Neutrophil (primary cell): Measurements from ENCODE around the gene SERPINB6.

Source experiments
- H3K27ac ChIP-seq: fragments of 200-600 bp; sonication (generic); 2 replicates; pipeline ENCODE4 v1.5.1; 2016; ENCODE audit warnings: mild to moderate bottlenecking, moderate library complexity
- H3K27me3 ChIP-seq: fragments of 200-600 bp; sonication (generic); 2 replicates; pipeline ENCODE4 v1.6.0; 2016; ENCODE audit warnings: mild to moderate bottlenecking
- H3K36me3 ChIP-seq: fragments of 200-600 bp; sonication (generic); 2 replicates; pipeline ENCODE4 v1.5.1; 2017
- H3K4me1 ChIP-seq, 2 experiments: fragments of 200-600 bp in 1 of 2; sonication (generic) in 1 of 2; 1 replicate in 1 of 2; 2 replicates in 1 of 2; pipeline versions ENCODE4 v1.5.1 to v1.6.1; 2013 to 2016; ENCODE audit warnings: low read depth in 1 of 2, low read length in 1 of 2, mild to moderate bottlenecking in 1 of 2, moderate library complexity in 1 of 2; ENCODE audit not compliant: control insufficient read depth in 1 of 2, insufficient read depth in 1 of 2
- H3K4me3 ChIP-seq, 2 experiments: fragments of 200-600 bp in 1 of 2; sonication (generic) in 1 of 2; 1 replicate in 1 of 2; 2 replicates in 1 of 2; pipeline ENCODE4 v1.5.1; 2013 to 2016; ENCODE audit warnings: low read depth in 1 of 2, low read length in 1 of 2, mild to moderate bottlenecking in 1 of 2, moderate library complexity in 1 of 2
- H3K9me3 ChIP-seq: fragments of 200-600 bp; sonication (generic); 2 replicates; pipeline ENCODE4 v1.5.1; 2016
- CTCF ChIP-seq: fragments of 200-600 bp; sonication (generic); IDR thresholded peaks from 2 replicates; pipeline ENCODE4 v1.5.1; 2016; ENCODE audit warnings: antibody characterized with exemption

The SERPINB6 gene

GRCh38 chr6:2990248-2990931 lies 19.0 kb upstream of the SERPINB6 start:
- no peak for TF ChIP-seq CTCF
- H3K9me3 ChIP-seq = no peaks in the 10 kb centered on the region
- no peaks in the 10 kb centered on the region for H3K36me3 ChIP-seq
- H3K27me3 ChIP-seq = no peaks in the 10 kb centered on the region
- peaks cover 15 to 28% of the 10 kb centered on the region in 2 experiments for H3K4me1 ChIP-seq
- peak overlapping the region; percentile 92 for H3K27ac ChIP-seq
- peak overlapping the region; percentile 85 to 87 for H3K4me3 ChIP-seq

GRCh38 chr6:2989332-2990247 lies 18.2 kb upstream of the SERPINB6 start:
- peak overlapping the region; percentile 92 for H3K27ac ChIP-seq
- TF ChIP-seq CTCF = no peak
- H3K27me3 ChIP-seq = no peaks in the 10 kb centered on the region
- H3K9me3 ChIP-seq = no peaks in the 10 kb centered on the region
- H3K4me1 ChIP-seq = peaks cover 15 to 28% of the 10 kb centered on the region in 2 experiments
- peak overlapping the region; percentile 85 to 87 for H3K4me3 ChIP-seq
- H3K36me3 ChIP-seq = no peaks in the 10 kb centered on the region

- no peaks in the 10 kb centered on the region for H3K9me3 ChIP-seq
- H3K27ac ChIP-seq = peak overlapping the region; percentile 92
These were observed 17.3 kb upstream of the SERPINB6 start for GRCh38 chr6:2988426-2989331.

GRCh38 chr6:2988094-2988425 lies 16.7 kb upstream of the SERPINB6 start:
- Histone ChIP-seq H3K27me3 (no peaks in the 10 kb centered on the region), H3K36me3 (no peaks in the 10 kb centered on the region), H3K9me3 (no peaks in the 10 kb centered on the region), H3K4me1 (peaks cover 15 to 30% of the 10 kb centered on the region in 2 experiments), H3K4me3 (peak overlapping the region; percentile 85 to 87), H3K27ac (peak overlapping the region; percentile 92)
- no peak for TF ChIP-seq CTCF

More at GRCh38 chr6:2988426-2989331, 17.3 kb upstream of the SERPINB6 start:
- peak overlapping the region; percentile 85 to 87 for H3K4me3 ChIP-seq
- H3K36me3 ChIP-seq = no peaks in the 10 kb centered on the region
- peak; percentile 79 for TF ChIP-seq CTCF
- peaks cover 15 to 28% of the 10 kb centered on the region in 2 experiments for H3K4me1 ChIP-seq
- no peaks in the 10 kb centered on the region for H3K27me3 ChIP-seq

GRCh38 chr6:2986722-2987221 lies 15.4 kb upstream of the SERPINB6 start:
- H3K4me3 ChIP-seq = no peak overlapping the region
- H3K27ac ChIP-seq = no peak overlapping the region
- H3K9me3 ChIP-seq = no peaks in the 10 kb centered on the region
- peaks cover 26 to 43% of the 10 kb centered on the region in 2 experiments for H3K4me1 ChIP-seq
- no peaks in the 10 kb centered on the region for H3K27me3 ChIP-seq
- H3K36me3 ChIP-seq = no peaks in the 10 kb centered on the region
- TF ChIP-seq CTCF = no peak
